GM12878 (cell line): ENCODE data around the gene CR1L. TPM values are rescaled to one million over a fixed set of nuclear protein-coding genes. Genes with fewer than 3 reads are reported as not detected.

Experiments
- ATAC-seq: fragments of 200-7000 bp; cut with Tn5 transposase; 3 replicates; pipeline ENCODE4 v1.9.1; 2020; ENCODE audit warnings: mild to moderate bottlenecking, moderate library complexity
- BruUV-seq: library from RNA; stranded (reverse); fragments of 400-500 nt; replicated peaks from 2 replicates; lab custom pipeline; 2021; lab: Mats Ljungman, UMichigan
- CTCF ChIA-PET: fragments of 300-600 bp; sonication (Branson Sonifier 250); formaldehyde crosslinking; extraction: SDS; loops from one replicate; lab custom pipeline; 2021; ENCODE audit warnings: inconsistent platforms; lab: Yijun Ruan, JAX
- POLR2A ChIA-PET: fragments of 350-600 bp; formaldehyde crosslinking; extraction: SDS; loops from one replicate; lab custom pipeline; 2021; ENCODE audit warnings: inconsistent platforms; lab: Charles Lee
- RAD21 ChIA-PET: fragments of 300-600 bp; sonication (Branson Sonifier 250); formaldehyde crosslinking; loops from one replicate; lab custom pipeline; 2023; ENCODE audit warnings: antibody characterized with exemption; ENCODE audit not compliant: unreplicated experiment; lab: Charles Lee
- SMC1A ChIA-PET: fragments of 300-600 bp; sonication (Branson Sonifier 250); formaldehyde crosslinking; loops from one replicate; lab custom pipeline; 2023; ENCODE audit not compliant: unreplicated experiment, uncharacterized antibody; lab: Charles Lee
- DNase-seq: peaks from one replicate; pipeline ENCODE4 v3.0.0-alpha.2; 2011; ENCODE audit warnings: low read depth, low spot score
- FAIRE-seq: peaks from 3 replicates; lab custom pipeline; 2011; peaks lifted over from hg19 to GRCh38; lab: Jason Lieb, UNC
- H2AFZ ChIP-seq: 2 replicates; pipeline ENCODE4 v1.6.0; 2011; ENCODE audit warnings: low read depth, low read length, control low read depth; ENCODE audit not compliant: control insufficient read depth
- H3K27ac ChIP-seq: 2 replicates; pipeline ENCODE4 v1.5.1; 2011; ENCODE audit warnings: control low read depth; ENCODE audit not compliant: control insufficient read depth, insufficient read depth
- H3K27me3 ChIP-seq, 2 experiments: replicated peaks in 1 of 2; 2 replicates each; pipeline versions ENCODE4 v1.6.0 to v1.6.1; 2011; ENCODE audit warnings: low read length in 1 of 2; ENCODE audit not compliant: control insufficient read depth in 2 of 2, insufficient read depth in 2 of 2
- H3K36me3 ChIP-seq, 2 experiments: 2 replicates each; pipeline ENCODE4 v1.5.1; 2011; ENCODE audit warnings: low read length in 1 of 2; ENCODE audit not compliant: control insufficient read depth in 2 of 2, insufficient read depth in 2 of 2
- H3K4me1 ChIP-seq: 2 replicates; pipeline ENCODE4 v1.6.1; 2011; ENCODE audit warnings: mild to moderate bottlenecking, low read length, moderate library complexity, mixed read lengths; ENCODE audit not compliant: control insufficient read depth, insufficient read depth
- H3K4me2 ChIP-seq: 2 replicates; pipeline ENCODE4 v1.6.0; 2011; ENCODE audit warnings: control low read depth; ENCODE audit not compliant: control insufficient read depth, insufficient read depth
- H3K4me3 ChIP-seq: fragments of 200-600 bp; sonication (generic); 2 replicates; pipeline ENCODE4 v1.5.1; 2016
- H3K79me2 ChIP-seq: 2 replicates; pipeline ENCODE4 v1.6.0; 2011; ENCODE audit warnings: low read length; ENCODE audit not compliant: control insufficient read depth, insufficient read depth
- H3K9ac ChIP-seq: 2 replicates; pipeline ENCODE4 v1.8.0; 2011; ENCODE audit warnings: low read length, control low read depth, mixed read lengths; ENCODE audit not compliant: control insufficient read depth, insufficient read depth
- H3K9me3 ChIP-seq: replicated peaks from 3 replicates; pipeline ENCODE4 v1.5.1; 2011; ENCODE audit warnings: mild to moderate bottlenecking, low read length; ENCODE audit not compliant: control insufficient read depth, insufficient read depth
- H4K20me1 ChIP-seq: 2 replicates; pipeline ENCODE4 v1.6.0; 2011; ENCODE audit not compliant: control insufficient read depth, insufficient read depth
- ASH2L ChIP-seq: fragments of 300-600, 200-600 bp; sonication (generic); IDR thresholded peaks from 2 replicates; pipeline ENCODE4 v1.6.1; 2017; ENCODE audit warnings: low read depth, mild to moderate bottlenecking, borderline replicate concordance
- CBFB ChIP-seq: IDR thresholded peaks from 2 replicates; pipeline ENCODE4 v1.6.1; 2016; ENCODE audit warnings: antibody characterized with exemption, low read depth
- HDAC6 ChIP-seq: fragments of 200-600 bp; sonication (generic); IDR thresholded peaks from one replicate; pipeline ENCODE4 v1.8.0; 2017; ENCODE audit warnings: antibody characterized with exemption; ENCODE audit not compliant: unreplicated experiment
- KAT2A ChIP-seq: conservative IDR thresholded peaks from 2 replicates; pipeline ENCODE4 v1.6.1; 2011; ENCODE audit warnings: low read depth, low read length; ENCODE audit not compliant: control insufficient read depth
- LARP7 ChIP-seq: fragments of 450-650 bp; IDR thresholded peaks from 2 replicates; pipeline ENCODE4 v1.6.1; 2017; ENCODE audit warnings: mild to moderate bottlenecking
- NFXL1 ChIP-seq: fragments of 450-650 bp; IDR thresholded peaks from 2 replicates; pipeline ENCODE4 v1.6.1; 2017; ENCODE audit warnings: antibody characterized with exemption, mild to moderate bottlenecking, borderline replicate concordance
- NR2F1 ChIP-seq: fragments of 450-650 bp; conservative IDR thresholded peaks from 2 replicates; pipeline ENCODE4 v1.6.1; 2017; ENCODE audit warnings: mild to moderate bottlenecking
- POU2F2 ChIP-seq: IDR thresholded peaks from 3 replicates; pipeline ENCODE4 v1.6.1; 2011; ENCODE audit warnings: low read depth, mild to moderate bottlenecking, low read length, borderline replicate concordance
- PRDM15 ChIP-seq: fragments of 450-650 bp; formaldehyde crosslinking; IDR thresholded peaks from 2 replicates; pipeline ENCODE4 v1.4.0; 2020; ENCODE audit warnings: mild to moderate bottlenecking, moderate library complexity
- REST ChIP-seq: IDR thresholded peaks from 2 replicates; pipeline ENCODE4 v1.6.1; 2012; ENCODE audit warnings: mild to moderate bottlenecking, low read depth, low read length
- WGBS: methylation state at CpG from one replicate; pipeline ENCODE4 v1.1.6; 2016; ENCODE audit warnings: low lambda C conversion rate; ENCODE audit not compliant: insufficient replicate concordance, insufficient coverage; ENCODE audit errors: missing lambda C conversion rate; 5-methylcytosine and 5-hydroxymethylcytosine counted together
- in situ Hi-C: fragments of 300-500 bp; cut with MboI; formaldehyde crosslinking; loops from 9 replicates; pipeline ENCODE4 v1.14.3; 2018; ENCODE audit warnings: mixed read lengths
- intact Hi-C: fragments of 100-400 bp; cut with micrococcal nuclease; formaldehyde crosslinking; loops from one replicate; pipeline ENCODE4 v1.14.2; 2022; ENCODE audit not compliant: unreplicated experiment
- polyA plus RNA-seq, 11 experiments: library from polyadenylated mRNA; depleted of rRNA in 4 of 11; unstranded in 6 of 11; stranded (reverse) in 5 of 11; fragments of >200 nt; fragmentation: Nextera tagmentation in 4 of 11; fragmentation: Illumina TruSeq in 1 of 11; extraction: Ambion mirVana in 4 of 11; extraction: Trizol in 1 of 11; gene quantifications; 1 replicate in 1 of 11; 2 replicates in 10 of 11; pipeline versions ENCODE4 v1.2.1 to v1.2.3, GENCODE V29; 2011 to 2016; ENCODE audit warnings: inconsistent platforms in 2 of 11, missing spikeins in 2 of 11, low read depth in 1 of 11
- total RNA-seq, 4 experiments: library from RNA; depleted of rRNA in 3 of 4; stranded (reverse); fragments of >200 nt in 3 of 4; fragmentation: Illumina TruSeq in 1 of 4; extraction: Trizol in 1 of 4; gene quantifications; 2 replicates each; pipeline versions ENCODE4 v1.2.1 to v1.2.3, GENCODE V29; 2013 to 2021

The CR1L gene
- total and polyA plus RNA-seq, 10 of the 15 experiments (the other 5 are each of a cell fraction or from before 2014, with no cell fraction given) = 0.11 TPM; not detected in 9

- CTCF ChIA-PET = no interaction called here
- no peaks in the 10 kb centered on the region for H3K79me2 ChIP-seq
- no peak overlapping the region for H3K4me3 ChIP-seq
- no peaks in the 10 kb centered on the region for H3K36me3 ChIP-seq
- H3K9ac ChIP-seq = no peak overlapping the region
- RAD21 ChIA-PET = no interaction called here
- 79% methylated on average over 7 of the region's 7 CpGs for WGBS
- H4K20me1 ChIP-seq = no peaks in the 10 kb centered on the region
- no peaks in the 10 kb centered on the region for H3K9me3 ChIP-seq
- DNase-seq (no peak), FAIRE-seq (no peak), ATAC-seq (no peak)
- H3K27me3 ChIP-seq = no peaks in the 10 kb centered on the region
- no peaks in the 10 kb centered on the region for H3K4me1 ChIP-seq
- TF ChIP-seq POU2F2 (no peak), ASH2L (no peak), NR2F1 (no peak), CBFB (no peak)
- SMC1A ChIA-PET = no interaction called here
- H3K4me2 ChIP-seq = no peak overlapping the region
- no TSS peak for BruUV-seq
- in situ Hi-C loops (no loop called here), intact Hi-C loops (no loop called here)
- POLR2A ChIA-PET = no interaction called here
- H2AFZ ChIP-seq = no peak overlapping the region
- no peak overlapping the region for H3K27ac ChIP-seq
These were observed 39.2 kb upstream of the CR1L start for GRCh38 chr1:207605444-207606361.

GRCh38 chr1:207606362-207606755, 38.6 kb upstream of the CR1L start:
- ChIA-PET POLR2A (no interaction called here), CTCF (no interaction called here), RAD21 (no interaction called here), SMC1A (no interaction called here)
- Histone ChIP-seq H3K9me3 (no peaks in the 10 kb centered on the region), H3K9ac (no peak overlapping the region), H3K4me3 (no peak overlapping the region), H3K27me3 (no peaks in the 10 kb centered on the region), H3K4me1 (no peaks in the 10 kb centered on the region), H3K36me3 (no peaks in the 10 kb centered on the region), H3K27ac (no peak overlapping the region), H2AFZ (no peak overlapping the region), H3K4me2 (no peak overlapping the region), H3K79me2 (no peaks in the 10 kb centered on the region), H4K20me1 (no peaks in the 10 kb centered on the region)
- no peak for ATAC-seq
- BruUV-seq = no TSS peak
- in situ Hi-C loops (no loop called here), intact Hi-C loops (no loop called here)
- no peak for DNase-seq
- WGBS = 29% methylated on average over 2 of the region's 2 CpGs
- FAIRE-seq = no peak
- no peak for TF ChIP-seq LARP7
- TF ChIP-seq NR2F1 = no peak
- TF ChIP-seq NFXL1 = no peak
- TF ChIP-seq PRDM15 (CRISPR knock-in tag) = no peak
- no peak for TF ChIP-seq KAT2A
- no peak for TF ChIP-seq REST
- TF ChIP-seq HDAC6 = no peak
